ENCODE measurements around the gene CCDC102A.

DNA sequence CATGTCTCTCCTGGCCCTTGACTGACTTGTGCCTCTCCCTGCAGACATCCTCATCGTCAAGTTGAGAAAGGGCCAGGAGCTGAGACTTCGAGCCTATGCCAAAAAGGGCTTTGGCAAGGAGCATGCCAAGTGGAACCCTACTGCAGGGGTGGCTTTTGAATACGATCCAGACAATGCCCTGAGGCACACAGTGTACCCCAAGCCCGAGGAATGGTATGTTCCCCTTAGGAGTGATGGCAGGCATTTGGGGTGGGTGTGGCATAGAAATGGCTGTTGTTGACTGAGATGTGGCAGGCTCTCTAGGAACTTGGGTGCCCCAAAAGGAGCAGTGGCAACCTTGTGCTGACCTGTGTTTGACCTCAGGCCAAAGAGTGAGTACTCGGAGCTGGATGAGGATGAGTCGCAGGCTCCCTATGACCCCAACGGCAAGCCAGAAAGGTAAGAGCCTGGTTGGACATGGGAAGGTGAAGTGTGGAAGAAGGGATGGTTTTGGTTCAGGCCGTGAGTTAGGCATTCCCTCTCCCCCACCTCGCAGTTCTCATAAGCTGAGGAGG lies 66.4 kb downstream of the CCDC102A start:
- TF ChIP-seq POLR2A (IDR thresholded peaks at IDR 0.05) = no peak
- TF ChIP-seq, protein P1, sequence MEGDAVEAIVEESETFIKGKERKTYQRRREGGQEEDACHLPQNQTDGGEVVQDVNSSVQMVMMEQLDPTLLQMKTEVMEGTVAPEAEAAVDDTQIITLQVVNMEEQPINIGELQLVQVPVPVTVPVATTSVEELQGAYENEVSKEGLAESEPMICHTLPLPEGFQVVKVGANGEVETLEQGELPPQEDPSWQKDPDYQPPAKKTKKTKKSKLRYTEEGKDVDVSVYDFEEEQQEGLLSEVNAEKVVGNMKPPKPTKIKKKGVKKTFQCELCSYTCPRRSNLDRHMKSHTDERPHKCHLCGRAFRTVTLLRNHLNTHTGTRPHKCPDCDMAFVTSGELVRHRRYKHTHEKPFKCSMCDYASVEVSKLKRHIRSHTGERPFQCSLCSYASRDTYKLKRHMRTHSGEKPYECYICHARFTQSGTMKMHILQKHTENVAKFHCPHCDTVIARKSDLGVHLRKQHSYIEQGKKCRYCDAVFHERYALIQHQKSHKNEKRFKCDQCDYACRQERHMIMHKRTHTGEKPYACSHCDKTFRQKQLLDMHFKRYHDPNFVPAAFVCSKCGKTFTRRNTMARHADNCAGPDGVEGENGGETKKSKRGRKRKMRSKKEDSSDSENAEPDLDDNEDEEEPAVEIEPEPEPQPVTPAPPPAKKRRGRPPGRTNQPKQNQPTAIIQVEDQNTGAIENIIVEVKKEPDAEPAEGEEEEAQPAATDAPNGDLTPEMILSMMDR (IDR thresholded peaks at IDR 0.05) = no peak
